ENCODE data around the gene MSI2.

DNA sequence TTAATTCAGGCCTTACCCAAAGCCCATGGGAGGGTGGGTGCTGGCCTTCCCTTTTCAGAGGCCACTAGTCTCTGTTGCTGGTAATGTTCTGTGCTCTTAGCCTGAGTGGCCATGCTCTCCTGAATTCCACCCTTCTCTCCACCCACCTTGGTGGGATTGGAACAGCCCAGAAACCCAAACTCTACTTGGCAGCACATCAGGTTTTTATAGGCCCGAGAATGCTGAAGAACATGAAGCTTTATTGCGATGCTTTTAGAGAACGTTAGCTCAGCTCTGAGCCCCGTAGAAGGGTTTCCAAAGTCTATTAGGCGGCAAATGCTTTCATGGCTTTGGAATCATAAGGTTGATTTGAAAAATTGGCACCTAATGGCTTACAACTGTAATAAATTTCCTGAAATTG lies 209.3 kb downstream of the MSI2 start:
- TF ChIP-seq, protein P1, sequence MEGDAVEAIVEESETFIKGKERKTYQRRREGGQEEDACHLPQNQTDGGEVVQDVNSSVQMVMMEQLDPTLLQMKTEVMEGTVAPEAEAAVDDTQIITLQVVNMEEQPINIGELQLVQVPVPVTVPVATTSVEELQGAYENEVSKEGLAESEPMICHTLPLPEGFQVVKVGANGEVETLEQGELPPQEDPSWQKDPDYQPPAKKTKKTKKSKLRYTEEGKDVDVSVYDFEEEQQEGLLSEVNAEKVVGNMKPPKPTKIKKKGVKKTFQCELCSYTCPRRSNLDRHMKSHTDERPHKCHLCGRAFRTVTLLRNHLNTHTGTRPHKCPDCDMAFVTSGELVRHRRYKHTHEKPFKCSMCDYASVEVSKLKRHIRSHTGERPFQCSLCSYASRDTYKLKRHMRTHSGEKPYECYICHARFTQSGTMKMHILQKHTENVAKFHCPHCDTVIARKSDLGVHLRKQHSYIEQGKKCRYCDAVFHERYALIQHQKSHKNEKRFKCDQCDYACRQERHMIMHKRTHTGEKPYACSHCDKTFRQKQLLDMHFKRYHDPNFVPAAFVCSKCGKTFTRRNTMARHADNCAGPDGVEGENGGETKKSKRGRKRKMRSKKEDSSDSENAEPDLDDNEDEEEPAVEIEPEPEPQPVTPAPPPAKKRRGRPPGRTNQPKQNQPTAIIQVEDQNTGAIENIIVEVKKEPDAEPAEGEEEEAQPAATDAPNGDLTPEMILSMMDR (IDR thresholded peaks at IDR 0.05; ENCODE audit: low read length): no peak
- no peak for TF ChIP-seq EZH2 (IDR thresholded peaks at IDR 0.05; ENCODE audit: borderline replicate concordance, low read length)
